Upper lobe of right lung (tissue), 1 donor: ENCODE data around the gene CES1. TPM values are rescaled to one million over a fixed set of nuclear protein-coding genes. Genes with fewer than 3 reads are reported as not detected.
A peak's percentile ranks its signal among the peaks of the same experiment; 100 is the strongest.
"Not testable (repeated sequence)": the region's sequence is repeated elsewhere in the genome, so short reads cannot be mapped to it uniquely, and the experiment has no call there.

ENCODE experiments used
- ATAC-seq: fragments of 200-7000 bp; cut with Tn5 transposase; one replicate; pipeline ENCODE4 v1.9.1; 2020; ENCODE audit warnings: mild to moderate bottlenecking, moderate library complexity
- DNase-seq: peaks from one replicate; pipeline ENCODE4 v3.0.0-alpha.2; 2020
- H3K27ac ChIP-seq: fragments of 200-600 bp; one replicate; pipeline ENCODE4 v1.8.0; 2022
- H3K27me3 ChIP-seq: fragments of 200-600 bp; one replicate; pipeline ENCODE4 v1.8.0; 2022; ENCODE audit warnings: mild to moderate bottlenecking
- H3K36me3 ChIP-seq: fragments of 200-600 bp; one replicate; pipeline ENCODE4 v1.8.0; 2022
- H3K4me1 ChIP-seq: fragments of 200-600 bp; one replicate; pipeline ENCODE4 v1.8.0; 2022
- H3K4me3 ChIP-seq: fragments of 200-600 bp; one replicate; pipeline ENCODE4 v1.8.0; 2022; ENCODE audit warnings: mild to moderate bottlenecking
- H3K9me3 ChIP-seq: fragments of 200-600 bp; one replicate; pipeline ENCODE4 v1.8.0; 2022
- intact Hi-C: fragments of 100-400 bp; cut with DNase I; formaldehyde crosslinking; loops from one replicate; pipeline ENCODE4 v1.11.0; 2022
- total RNA-seq: library from RNA; stranded (reverse); fragmentation: NEBNext Ultra II Directional; extraction: Animal tissue kit (Norgen Biotek cat#: 25700); gene quantifications from one replicate; pipeline ENCODE4 v1.2.1, GENCODE V29; 2021
- TF ChIP-seq, protein P1 (sequence below): fragments of 200-600 bp; IDR thresholded peaks from one replicate; pipeline ENCODE4 v1.8.0; 2022; ENCODE audit warnings: antibody characterized with exemption
- donor health status: DM: no; HTN: yes; CAD: no; lungs with severe emphysema.

Gene CES1
- total RNA-seq, 1 donor from 2014 or later = 293 TPM

DNA sequence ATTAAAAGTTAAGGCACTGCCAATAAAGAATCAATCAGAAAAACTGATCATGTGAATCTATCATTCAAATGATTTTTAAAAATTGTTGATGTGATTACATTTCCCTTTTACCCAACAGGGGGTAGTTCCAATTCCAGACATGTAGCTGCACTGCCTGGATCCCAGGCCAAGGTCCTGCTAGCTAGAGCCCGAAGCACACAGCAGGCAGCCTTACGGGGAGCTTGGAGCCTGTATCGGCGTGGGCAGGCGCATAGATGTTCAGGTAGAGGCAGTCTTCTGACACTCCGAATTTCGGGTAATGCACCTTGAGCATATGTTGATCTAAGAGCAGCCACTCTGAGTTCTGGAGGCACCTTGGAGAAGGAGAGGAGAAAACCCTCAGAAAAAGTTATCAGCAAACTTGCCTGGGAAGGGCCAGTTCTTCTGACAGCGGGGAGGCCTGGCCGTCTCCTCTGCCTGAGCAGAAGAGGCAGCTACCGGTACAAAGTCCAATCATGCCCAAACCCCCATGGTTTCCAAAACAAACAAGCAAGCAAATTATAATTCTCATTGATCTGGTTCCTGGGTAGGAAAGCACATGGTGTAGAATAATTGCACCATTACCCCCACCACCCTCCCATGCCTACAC lies 38.6 kb upstream of the CES1 start:
- intact Hi-C loops = no loop called here
- no peak for ATAC-seq
- H3K36me3 ChIP-seq = no peaks in the 10 kb centered on the region
- no peak overlapping the region for H3K4me3 ChIP-seq
- TF ChIP-seq, protein P1, sequence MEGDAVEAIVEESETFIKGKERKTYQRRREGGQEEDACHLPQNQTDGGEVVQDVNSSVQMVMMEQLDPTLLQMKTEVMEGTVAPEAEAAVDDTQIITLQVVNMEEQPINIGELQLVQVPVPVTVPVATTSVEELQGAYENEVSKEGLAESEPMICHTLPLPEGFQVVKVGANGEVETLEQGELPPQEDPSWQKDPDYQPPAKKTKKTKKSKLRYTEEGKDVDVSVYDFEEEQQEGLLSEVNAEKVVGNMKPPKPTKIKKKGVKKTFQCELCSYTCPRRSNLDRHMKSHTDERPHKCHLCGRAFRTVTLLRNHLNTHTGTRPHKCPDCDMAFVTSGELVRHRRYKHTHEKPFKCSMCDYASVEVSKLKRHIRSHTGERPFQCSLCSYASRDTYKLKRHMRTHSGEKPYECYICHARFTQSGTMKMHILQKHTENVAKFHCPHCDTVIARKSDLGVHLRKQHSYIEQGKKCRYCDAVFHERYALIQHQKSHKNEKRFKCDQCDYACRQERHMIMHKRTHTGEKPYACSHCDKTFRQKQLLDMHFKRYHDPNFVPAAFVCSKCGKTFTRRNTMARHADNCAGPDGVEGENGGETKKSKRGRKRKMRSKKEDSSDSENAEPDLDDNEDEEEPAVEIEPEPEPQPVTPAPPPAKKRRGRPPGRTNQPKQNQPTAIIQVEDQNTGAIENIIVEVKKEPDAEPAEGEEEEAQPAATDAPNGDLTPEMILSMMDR = no peak
- H3K4me1 ChIP-seq = no peaks in the 10 kb centered on the region
- no peaks in the 10 kb centered on the region for H3K9me3 ChIP-seq
- DNase-seq = no peak
- no peak overlapping the region for H3K27ac ChIP-seq
- H3K27me3 ChIP-seq = no peaks in the 10 kb centered on the region

GRCh38 chr16:55868980-55869379 lies 36.1 kb upstream of the CES1 start:
- no peak for ATAC-seq

DNA sequence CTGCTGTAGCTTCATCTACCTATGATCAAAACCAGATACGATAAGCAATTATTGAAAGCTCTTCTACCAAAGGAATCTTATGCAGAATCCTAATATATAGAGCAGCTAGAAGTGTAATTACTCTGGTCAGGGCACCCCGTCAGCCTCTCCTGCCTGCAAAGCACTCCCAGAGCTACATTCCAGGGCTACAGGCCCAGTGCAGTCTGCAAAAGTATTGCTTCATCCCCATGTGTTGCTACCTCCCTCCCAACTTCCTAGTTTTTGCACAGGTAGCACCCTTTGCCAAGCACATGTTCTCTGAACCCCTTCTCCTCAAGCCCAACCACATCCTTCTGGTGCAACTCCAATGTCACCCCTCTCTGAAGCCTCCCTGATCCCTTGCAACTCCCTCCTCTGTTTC lies 35.2 kb upstream of the CES1 start:
- TF ChIP-seq, protein P1 = no peak
- H3K27ac ChIP-seq = no peak overlapping the region
- intact Hi-C loops = no loop called here
- H3K4me1 ChIP-seq = no peaks in the 10 kb centered on the region
- DNase-seq (no peak), ATAC-seq (peak; percentile 52)
- no peaks in the 10 kb centered on the region for H3K27me3 ChIP-seq
- no peaks in the 10 kb centered on the region for H3K36me3 ChIP-seq
- H3K9me3 ChIP-seq = no peaks in the 10 kb centered on the region
- H3K4me3 ChIP-seq = no peak overlapping the region

More at GRCh38 chr16:55868980-55869379, 36.1 kb upstream of the CES1 start:
- intact Hi-C loops = no loop called here
- Histone ChIP-seq H3K36me3 (no peaks in the 10 kb centered on the region), H3K27ac (no peak overlapping the region), H3K4me1 (no peaks in the 10 kb centered on the region), H3K9me3 (no peaks in the 10 kb centered on the region), H3K27me3 (no peaks in the 10 kb centered on the region), H3K4me3 (no peak overlapping the region)
- TF ChIP-seq, protein P1 = no peak
- DNase-seq = no peak

GRCh38 chr16:55861288-55861687 lies 28.4 kb upstream of the CES1 start:
- Histone ChIP-seq H3K4me3 (no peak overlapping the region), H3K4me1 (no peaks in the 10 kb centered on the region), H3K27ac (no peak overlapping the region), H3K27me3 (no peaks in the 10 kb centered on the region), H3K36me3 (no peaks in the 10 kb centered on the region), H3K9me3 (no peaks in the 10 kb centered on the region)
- DNase-seq (no peak), ATAC-seq (no peak)
- intact Hi-C loops = no loop called here
- TF ChIP-seq, protein P1 = no peak

- H3K4me3 ChIP-seq, DNase-seq, H3K27ac ChIP-seq, ATAC-seq, H3K27me3 ChIP-seq, H3K4me1 ChIP-seq, H3K9me3 ChIP-seq, H3K36me3 ChIP-seq, intact Hi-C loops: not testable (repeated sequence)
Observed at GRCh38 chr16:55857650-55858049, 24.8 kb upstream of the CES1 start.

DNA sequence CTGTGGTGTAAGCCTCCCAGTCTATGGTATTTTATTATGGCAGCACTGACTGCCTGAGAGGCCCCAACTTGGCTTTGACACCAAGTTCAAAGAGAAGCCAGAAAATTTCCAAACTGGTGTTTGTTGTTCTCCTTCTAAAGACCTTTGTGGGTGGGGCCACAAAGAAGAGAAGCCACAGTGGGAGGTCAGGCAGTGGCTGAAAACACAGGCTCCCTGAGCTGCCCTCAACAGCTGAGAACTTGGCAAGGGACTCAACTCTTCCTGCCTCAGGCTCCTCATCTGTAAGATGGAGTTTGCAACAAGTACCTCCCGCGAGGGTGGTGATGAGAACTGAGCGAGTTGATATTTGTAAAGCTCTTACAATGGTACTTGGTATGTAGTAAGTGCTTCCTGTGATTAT lies 24.1 kb upstream of the CES1 start:
- H3K4me1 ChIP-seq = no peaks in the 10 kb centered on the region
- DNase-seq (no peak), ATAC-seq (peak; percentile 84)
- H3K4me3 ChIP-seq = no peak overlapping the region
- TF ChIP-seq, protein P1 = no peak
- H3K36me3 ChIP-seq = no peaks in the 10 kb centered on the region
- intact Hi-C loops = no loop called here
- no peak overlapping the region for H3K27ac ChIP-seq
- no peaks in the 10 kb centered on the region for H3K9me3 ChIP-seq
- H3K27me3 ChIP-seq = no peaks in the 10 kb centered on the region
